A549 (cell line): ENCODE data around the gene FGF1. TPM values are rescaled to one million over a fixed set of nuclear protein-coding genes. Genes with fewer than 3 reads are reported as not detected.

Source experiments
- ATAC-seq, 2 experiments: fragments of 200-7000 bp in 1 of 2; fragments of >200 bp in 1 of 2; cut with Nextera tagmentation in 1 of 2; cut with Tn5 transposase in 1 of 2; 3 replicates each; pipeline versions ENCODE4 v1.8.0 to v1.9.1; 2018 to 2020; ENCODE audit warnings: mild to moderate bottlenecking in 1 of 2, moderate library complexity in 1 of 2
- CTCF ChIA-PET: fragments of 300-600 bp; sonication (Branson Sonifier 250); formaldehyde crosslinking; extraction: SDS; loops from one replicate; lab custom pipeline; 2021; ENCODE audit warnings: antibody characterized with exemption, inconsistent platforms; lab: Yijun Ruan, JAX
- POLR2A ChIA-PET: fragments of 350-600 bp; formaldehyde crosslinking; extraction: SDS; loops from one replicate; lab custom pipeline; 2021; ENCODE audit warnings: antibody characterized with exemption, inconsistent platforms; lab: Yijun Ruan, JAX
- DNase-seq, 2 experiments: peaks; one replicate each; pipeline versions ENCODE4 v3.0.0 to v3.0.0-alpha.2; 2011 to 2016; ENCODE audit warnings: low read depth in 1 of 2, low spot score in 1 of 2
- FAIRE-seq: peaks from 2 replicates; lab custom pipeline; 2011; peaks lifted over from hg19 to GRCh38; lab: Jason Lieb, UNC
- H3K27ac ChIP-seq, 2 experiments: fragments of >200 bp; sonication (Bioruptor Twin); formaldehyde crosslinking; 3 replicates each; pipeline ENCODE4 v1.5.1; 2016 to 2017
- H3K4me1 ChIP-seq: fragments of >200 bp; sonication (Bioruptor Twin); formaldehyde crosslinking; 3 replicates; pipeline ENCODE4 v1.6.1; 2016
- H3K4me2 ChIP-seq: fragments of >200 bp; sonication (Bioruptor Twin); formaldehyde crosslinking; 3 replicates; pipeline ENCODE4 v1.6.1; 2016
- H3K4me3 ChIP-seq: fragments of >200 bp; sonication (Bioruptor Twin); formaldehyde crosslinking; 3 replicates; pipeline ENCODE4 v1.5.1; 2016
- H3K9me3 ChIP-seq: fragments of >200 bp; sonication (Bioruptor Twin); formaldehyde crosslinking; 3 replicates; pipeline ENCODE4 v1.6.1; 2016
- CBX2 ChIP-seq: fragments of 200-600 bp; sonication (generic); IDR thresholded peaks from 2 replicates; pipeline ENCODE4 v1.6.1; 2016; ENCODE audit warnings: low read depth, mild to moderate bottlenecking, borderline replicate concordance
- CBX8 ChIP-seq: fragments of 200-600 bp; sonication (generic); IDR thresholded peaks from 2 replicates; pipeline ENCODE4 v1.6.1; 2016
- CHD4 ChIP-seq: fragments of 200-600 bp; sonication (generic); IDR thresholded peaks from 2 replicates; pipeline ENCODE4 v1.6.1; 2016; ENCODE audit warnings: antibody characterized with exemption, mild to moderate bottlenecking, borderline replicate concordance
- E2F6 ChIP-seq: IDR thresholded peaks from 2 replicates; pipeline ENCODE4 v1.6.1; 2012; ENCODE audit warnings: low read depth, borderline replicate concordance
- FOSL2 ChIP-seq, 2 experiments: fragments of 450-650 bp in 1 of 2; fragments of >200 bp in 1 of 2; sonication (Bioruptor Twin) in 1 of 2; formaldehyde crosslinking; IDR thresholded peaks; 2 replicates each; pipeline versions ENCODE4 v1.5.0 to v1.6.1; 2016 to 2020; ENCODE audit warnings: mild to moderate bottlenecking in 1 of 2, moderate library complexity in 1 of 2
- HDAC2 ChIP-seq: fragments of 200-600 bp; sonication (generic); IDR thresholded peaks from 2 replicates; pipeline ENCODE4 v1.6.1; 2016
- HEYL ChIP-seq: fragments of 250-450 bp; sonication (Bioruptor Pico); IDR thresholded peaks from 2 replicates; pipeline ENCODE4 v1.8.0; 2021; ENCODE audit warnings: mild to moderate bottlenecking, moderate library complexity
- HOXB13 ChIP-seq: fragments of 250-450 bp; sonication (Bioruptor Pico); IDR thresholded peaks from 2 replicates; pipeline ENCODE4 v1.5.0; 2020; ENCODE audit warnings: low read depth, mild to moderate bottlenecking, moderate library complexity
- HOXB5 ChIP-seq: fragments of 250-450 bp; sonication (Bioruptor Pico); IDR thresholded peaks from 2 replicates; pipeline ENCODE4 v1.5.0; 2020; ENCODE audit warnings: mild to moderate bottlenecking, moderate library complexity
- JUNB ChIP-seq: fragments of >200 bp; sonication (Bioruptor Twin); formaldehyde crosslinking; IDR thresholded peaks from 2 replicates; pipeline ENCODE4 v1.6.1; 2016
- MYC ChIP-seq: IDR thresholded peaks from 2 replicates; pipeline ENCODE4 v1.6.1; 2012; ENCODE audit warnings: mild to moderate bottlenecking, inconsistent platforms, low read length, improper control_type of control experiment, borderline replicate concordance
- NFE2L2 ChIP-seq: fragments of 150-350 bp; conservative IDR thresholded peaks from 2 replicates; pipeline ENCODE4 v1.6.1; 2014; ENCODE audit warnings: low read length
- POLR2AphosphoS2 ChIP-seq: conservative IDR thresholded peaks from 2 replicates; pipeline ENCODE4 v1.6.1; 2012; ENCODE audit warnings: low read length, improper control_type of control experiment, inconsistent platforms
- RAD21 ChIP-seq, 2 experiments: fragments of >200 bp in 1 of 2; sonication (Bioruptor Twin) in 1 of 2; formaldehyde crosslinking in 1 of 2; IDR thresholded peaks in 1 of 2; conservative IDR thresholded peaks in 1 of 2; 2 replicates in 1 of 2; 3 replicates in 1 of 2; pipeline ENCODE4 v1.6.1; 2012 to 2018; ENCODE audit warnings: inconsistent platforms in 1 of 2
- REST ChIP-seq: fragments of 200-600 bp; sonication (generic); IDR thresholded peaks from 2 replicates; pipeline ENCODE4 v1.6.1; 2016; ENCODE audit warnings: antibody characterized with exemption, mild to moderate bottlenecking, moderate library complexity
- RFX5 ChIP-seq: fragments of 450-650 bp; IDR thresholded peaks from 2 replicates; pipeline ENCODE4 v1.7.1; 2014; ENCODE audit warnings: antibody characterized with exemption, mild to moderate bottlenecking, moderate library complexity
- SREBF2 ChIP-seq: fragments of 450-650 bp; IDR thresholded peaks from 2 replicates; pipeline ENCODE4 v1.6.1; 2014; ENCODE audit warnings: mild to moderate bottlenecking, moderate library complexity
- TP53 ChIP-seq: fragments of 250-450 bp; sonication (Bioruptor Pico); IDR thresholded peaks from 2 replicates; pipeline ENCODE4 v1.5.0; 2021; ENCODE audit warnings: mild to moderate bottlenecking, moderate library complexity
- USF2 ChIP-seq: fragments of 450-650 bp; IDR thresholded peaks from 2 replicates; pipeline ENCODE4 v1.6.1; 2014; ENCODE audit warnings: antibody characterized with exemption
- ZC3H11A ChIP-seq: fragments of 450-650 bp; IDR thresholded peaks from 2 replicates; pipeline ENCODE4 v1.6.1; 2014; ENCODE audit warnings: antibody characterized with exemption, mild to moderate bottlenecking
- ZFP36 ChIP-seq: fragments of 450-650 bp; IDR thresholded peaks from 2 replicates; pipeline ENCODE4 v1.6.1; 2014; ENCODE audit warnings: borderline replicate concordance; ENCODE audit not compliant: partially characterized antibody
- ZNF302 ChIP-seq: fragments of 250-450 bp; sonication (Bioruptor Pico); IDR thresholded peaks from 2 replicates; pipeline ENCODE4 v1.9.0; 2021; ENCODE audit warnings: inconsistent platforms, mild to moderate bottlenecking, moderate library complexity
- ZSCAN20 ChIP-seq: fragments of 250-450 bp; sonication (Bioruptor Pico); IDR thresholded peaks from 2 replicates; pipeline ENCODE4 v1.8.0; 2022; ENCODE audit warnings: mild to moderate bottlenecking, moderate library complexity
- WGBS: methylation state at CpG from one replicate; pipeline ENCODE4 v1.1.6; 2017; ENCODE audit errors: missing lambda C conversion rate; 5-methylcytosine and 5-hydroxymethylcytosine counted together
- polyA plus RNA-seq, 4 experiments: library from polyadenylated mRNA; depleted of rRNA in 3 of 4; stranded (reverse); fragments of >200 nt; fragmentation: RNase III in 1 of 4; extraction: RNeasy Plus Mini Kit Qiagen cat#74134 plus additional on column Dnase treatment in 1 of 4; gene quantifications; 2 replicates in 3 of 4; 3 replicates in 1 of 4; pipeline ENCODE4 v1.2.3, GENCODE V29; 2011 to 2017

FGF1 gene
- polyA plus RNA-seq, 2 of the 4 experiments (the other 2 are of a cell fraction): 0.05 to 0.40 TPM

- 93% methylated on average over 3 of the region's 3 CpGs for WGBS
- Histone ChIP-seq H3K27ac (no peak overlapping the region), H3K4me2 (no peak overlapping the region), H3K9me3 (no peaks in the 10 kb centered on the region), H3K4me3 (no peak overlapping the region), H3K4me1 (no peaks in the 10 kb centered on the region)
- ChIA-PET POLR2A (no interaction called here), CTCF (interaction anchor here (1.0 to 19.8 kb wide), 7 partner anchors 15 to 196 kb away, joined by 3 to 583 read pairs (median 7); no protein-coding TSS in a partner anchor)
- ATAC-seq: no peak
- FAIRE-seq: no peak
- DNase-seq: no peak
- TF ChIP-seq ZSCAN20 (CRISPR knock-in tag) (no peak), HOXB13 (no peak), POLR2AphosphoS2 (no peak), CBX2 (no peak), RFX5 (no peak), FOSL2 (IDR thresholded peaks at IDR 0.05) (no peak), FOSL2 (CRISPR knock-in tag; IDR thresholded peaks at IDR 0.05) (no peak), REST (no peak), ZNF302 (no peak), ZC3H11A (no peak), TP53 (CRISPR knock-in tag) (no peak), MYC (no peak), USF2 (no peak)
These were observed 6.5 kb upstream of the FGF1 start for GRCh38 chr5:142692321-142692894.

GRCh38 chr5:142690667-142691066 lies 4.8 kb upstream of the FGF1 start:
- no peak overlapping the region for H3K4me2 ChIP-seq
- DNase-seq: no peak
- ChIA-PET POLR2A (no interaction called here), CTCF (interaction anchor here (3.1 to 19.8 kb wide), 3 partner anchors 8 to 34 kb away, joined by 13 to 583 read pairs (median 66); no protein-coding TSS in a partner anchor)
- WGBS: 79% methylated on average over 4 of the region's 4 CpGs
- no peaks in the 10 kb centered on the region for H3K9me3 ChIP-seq
- TF ChIP-seq SREBF2 (no peak), ZFP36 (no peak), JUNB (no peak), RAD21 (conservative IDR thresholded peaks at IDR 0.05 in 1 of 2, IDR thresholded peaks at IDR 0.05 in 1 of 2) (no peak), CHD4 (no peak), NFE2L2 (no peak), CBX8 (no peak), HDAC2 (no peak), HEYL (CRISPR knock-in tag) (no peak), HOXB5 (CRISPR knock-in tag) (no peak), E2F6 (no peak)
- H3K4me3 ChIP-seq: no peak overlapping the region
- ATAC-seq: no peak
- H3K27ac ChIP-seq: no peak overlapping the region
- FAIRE-seq: no peak
- no peaks in the 10 kb centered on the region for H3K4me1 ChIP-seq
